H9 (cell line): Measurements from ENCODE around the gene AP3D1. TPM values are rescaled to one million over a fixed set of nuclear protein-coding genes. Genes with fewer than 3 reads are reported as not detected.

ENCODE experiments used
- DNase-seq: peaks from one replicate; pipeline ENCODE4 v3.0.0-alpha.2; 2017
- H2AFZ ChIP-seq: one replicate; pipeline ENCODE4 v1.6.1; 2013; ENCODE audit warnings: mild to moderate bottlenecking, low read length, control low read depth, moderate library complexity
- H2AK5ac ChIP-seq: 2 replicates; pipeline ENCODE4 v1.6.1; 2013; ENCODE audit warnings: low read length, control low read depth, mixed read lengths; ENCODE audit not compliant: insufficient read length
- H2BK120ac ChIP-seq: one replicate; pipeline ENCODE4 v1.6.1; 2013; ENCODE audit warnings: low read depth, mild to moderate bottlenecking, low read length, control low read depth, inconsistent platforms; ENCODE audit not compliant: poor library complexity, severe bottlenecking
- H2BK12ac ChIP-seq: 2 replicates; pipeline ENCODE4 v1.6.1; 2013; ENCODE audit warnings: low read length, control low read depth, mixed read lengths, low read depth; ENCODE audit not compliant: insufficient read length
- H2BK15ac ChIP-seq: 2 replicates; pipeline ENCODE4 v1.6.1; 2013; ENCODE audit warnings: low read depth, low read length, control low read depth
- H2BK20ac ChIP-seq: one replicate; pipeline ENCODE4 v1.6.1; 2013; ENCODE audit warnings: low read depth, mild to moderate bottlenecking, low read length, control low read depth, inconsistent platforms; ENCODE audit not compliant: poor library complexity, severe bottlenecking
- H2BK5ac ChIP-seq: 2 replicates; pipeline ENCODE4 v1.6.1; 2013; ENCODE audit warnings: low read length, control low read depth, mixed read lengths; ENCODE audit not compliant: insufficient read length
- H3K14ac ChIP-seq: 2 replicates; pipeline ENCODE4 v1.6.1; 2013; ENCODE audit warnings: low read length, control low read depth; ENCODE audit not compliant: insufficient read depth
- H3K18ac ChIP-seq: 2 replicates; pipeline ENCODE4 v1.6.1; 2013; ENCODE audit warnings: low read depth, mild to moderate bottlenecking, mixed read lengths, low read length, control low read depth; ENCODE audit not compliant: insufficient read length
- H3K23ac ChIP-seq: 2 replicates; pipeline ENCODE4 v1.6.1; 2013; ENCODE audit warnings: low read length, control low read depth, mixed read lengths, low read depth; ENCODE audit not compliant: insufficient read length
- H3K23me2 ChIP-seq: 2 replicates; pipeline ENCODE4 v1.6.1; 2013; ENCODE audit warnings: low read depth, mild to moderate bottlenecking, mixed read lengths, low read length, control low read depth; ENCODE audit not compliant: insufficient read length, poor library complexity, severe bottlenecking
- H3K27ac ChIP-seq: 2 replicates; pipeline ENCODE4 v1.5.1; 2013; ENCODE audit warnings: low read length, control low read depth, mixed read lengths, low read depth; ENCODE audit not compliant: insufficient read length
- H3K27me3 ChIP-seq: 2 replicates; pipeline ENCODE4 v1.6.1; 2013; ENCODE audit warnings: low read length, control low read depth, inconsistent platforms; ENCODE audit not compliant: insufficient read depth
- H3K4ac ChIP-seq: 2 replicates; pipeline ENCODE4 v1.6.1; 2013; ENCODE audit warnings: low read depth, mild to moderate bottlenecking, control low read depth, inconsistent platforms, low read length, moderate library complexity
- H3K4me1 ChIP-seq: 2 replicates; pipeline ENCODE4 v1.6.1; 2013; ENCODE audit warnings: low read length, control low read depth, inconsistent platforms; ENCODE audit not compliant: insufficient read depth
- H3K4me2 ChIP-seq: 2 replicates; pipeline ENCODE4 v1.6.1; 2013; ENCODE audit warnings: low read length, control low read depth, mixed read lengths; ENCODE audit not compliant: insufficient read length, insufficient read depth
- H3K56ac ChIP-seq: 2 replicates; pipeline ENCODE4 v1.6.1; 2013; ENCODE audit warnings: low read depth, mild to moderate bottlenecking, mixed read lengths, low read length, control low read depth; ENCODE audit not compliant: insufficient read length
- H3K79me1 ChIP-seq: 2 replicates; pipeline ENCODE4 v1.6.1; 2013; ENCODE audit warnings: low read depth, mild to moderate bottlenecking, moderate library complexity, low read length, control low read depth, inconsistent platforms; ENCODE audit not compliant: insufficient read depth, poor library complexity, severe bottlenecking
- H3K79me2 ChIP-seq: 2 replicates; pipeline ENCODE4 v1.6.1; 2013; ENCODE audit warnings: low read length, control low read depth, inconsistent platforms; ENCODE audit not compliant: insufficient read depth
- H3K9ac ChIP-seq: 2 replicates; pipeline ENCODE4 v1.6.1; 2013; ENCODE audit warnings: low read length, control low read depth, mixed read lengths; ENCODE audit not compliant: insufficient read length; ENCODE audit errors: extremely low read depth
- H3K9me3 ChIP-seq: one replicate; pipeline ENCODE4 v1.6.1; 2013; ENCODE audit warnings: low read depth, low read length, inconsistent platforms; ENCODE audit not compliant: control insufficient read depth
- H3T11ph ChIP-seq: one replicate; pipeline ENCODE4 v1.6.1; 2013; ENCODE audit warnings: mild to moderate bottlenecking, low read length, control low read depth, inconsistent platforms
- H4K20me1 ChIP-seq: one replicate; pipeline ENCODE4 v1.6.1; 2013; ENCODE audit not compliant: control insufficient read depth, insufficient read length, insufficient read depth
- H4K5ac ChIP-seq: 2 replicates; pipeline ENCODE4 v1.6.1; 2013; ENCODE audit warnings: low read depth, mild to moderate bottlenecking, mixed read lengths, low read length, control low read depth; ENCODE audit not compliant: insufficient read length
- H4K8ac ChIP-seq: replicated peaks from 2 replicates; pipeline ENCODE4 v1.6.1; 2013; ENCODE audit warnings: low read length, control low read depth, mixed read lengths, low read depth; ENCODE audit not compliant: insufficient read length
- H4K91ac ChIP-seq: 2 replicates; pipeline ENCODE4 v1.6.1; 2013; ENCODE audit warnings: low read depth, mild to moderate bottlenecking, moderate library complexity, mixed read lengths, low read length, control low read depth; ENCODE audit not compliant: insufficient read length
- H3K27ac Mint-ChIP-seq, 3 experiments: 2 replicates in 2 of 3; 3 replicates in 1 of 3; pipeline ENCODE4 v1.8.0; 2020 to 2021; ENCODE audit warnings: mixed read lengths in 3 of 3, mild to moderate bottlenecking in 1 of 3, moderate library complexity in 1 of 3
- H3K27me3 Mint-ChIP-seq: 2 replicates; pipeline ENCODE4 v1.8.0; 2021; ENCODE audit warnings: low read depth, mild to moderate bottlenecking, moderate library complexity, mixed read lengths
- H3K36me3 Mint-ChIP-seq, 3 experiments: 2 replicates in 2 of 3; 3 replicates in 1 of 3; pipeline ENCODE4 v1.8.0; 2020 to 2021; ENCODE audit warnings: low read depth in 3 of 3, mixed read lengths in 3 of 3; ENCODE audit not compliant: insufficient read depth in 1 of 3
- H3K4me1 Mint-ChIP-seq, 2 experiments: 2 replicates each; pipeline ENCODE4 v1.8.0; 2020; ENCODE audit warnings: mixed read lengths in 2 of 2
- H3K4me3 Mint-ChIP-seq, 2 experiments: 2 replicates in 1 of 2; 3 replicates in 1 of 2; pipeline ENCODE4 v1.8.0; 2020 to 2021; ENCODE audit warnings: mild to moderate bottlenecking in 2 of 2, mixed read lengths in 2 of 2, moderate library complexity in 1 of 2
- H3K9me3 Mint-ChIP-seq, 2 experiments: 2 replicates in 1 of 2; 3 replicates in 1 of 2; pipeline ENCODE4 v1.8.0; 2020; ENCODE audit warnings: mild to moderate bottlenecking in 2 of 2, mixed read lengths in 2 of 2, moderate library complexity in 1 of 2
- CTCF ChIP-seq: fragments of 200-600 bp; sonication (generic); conservative IDR thresholded peaks from 3 replicates; pipeline ENCODE4 v1.8.0; 2021; ENCODE audit warnings: antibody characterized with exemption, mild to moderate bottlenecking
- WGBS: extraction: QIAGEN DNeasy Blood & Tissue Kit; methylation state at CpG from one replicate; pipeline ENCODE4 v1.1.7; 2013; ENCODE audit warnings: missing lambda C conversion rate, low lambda C conversion rate, mixed read lengths; ENCODE audit not compliant: insufficient read length; ENCODE audit errors: extremely low coverage; 5-methylcytosine and 5-hydroxymethylcytosine counted together
- total RNA-seq: library from RNA; stranded (reverse); gene quantifications from 2 replicates; pipeline ENCODE4 v1.2.1, GENCODE V29; 2021

Gene AP3D1
- total RNA-seq, 1 experiment from 2014 or later = 142 TPM

GRCh38 chr19:2115911-2116426 is 35.4 kb downstream of the AP3D1 start:
- Histone ChIP-seq H2AK5ac (no peak overlapping the region), H3T11ph (no peak overlapping the region), H3K14ac (no peak overlapping the region), H4K91ac (no peak overlapping the region), H4K20me1 (no peaks in the 10 kb centered on the region), H3K4me2 (no peak overlapping the region), H3K9me3 (no peaks in the 10 kb centered on the region), H3K9ac (no peak overlapping the region), H2BK15ac (no peak overlapping the region), H2BK20ac (no peak overlapping the region), H2BK12ac (no peak overlapping the region), H2BK5ac (no peak overlapping the region), H3K23ac (no peak overlapping the region), H3K79me2 (no peaks in the 10 kb centered on the region), H3K27me3 (no peaks in the 10 kb centered on the region), H2AFZ (no peak overlapping the region), H3K79me1 (no peaks in the 10 kb centered on the region), H3K27ac (no peak overlapping the region), H2BK120ac (no peak overlapping the region), H4K8ac (no peak overlapping the region), H3K18ac (no peak overlapping the region), H3K4me1 (no peaks in the 10 kb centered on the region), H4K5ac (no peak overlapping the region), H3K56ac (no peak overlapping the region), H3K23me2 (no peaks in the 10 kb centered on the region), H3K4ac (no peak overlapping the region)
- Mint-ChIP-seq H3K4me1 (no peaks in the 10 kb centered on the region), H3K27ac (no peak overlapping the region), H3K4me3 (no peak overlapping the region; a peak in 1 of 5 replicates), H3K36me3 (peaks cover 48 to 79% (median 79%) of the 10 kb centered on the region in 3 experiments), H3K27me3 (no peaks in the 10 kb centered on the region; the same call in 1 of the 2 replicates), H3K9me3 (no peaks in the 10 kb centered on the region)
- TF ChIP-seq CTCF = no peak
- DNase-seq = no peak
- no CpG with 5 or more reads among the region's 24 CpGs for WGBS
